NCI-H1694 (cell line): ENCODE measurements around the gene DCHS1.
"Not testable (repeated sequence)": the region's sequence is repeated elsewhere in the genome, so short reads cannot be mapped to it uniquely, and the experiment has no call there.

ENCODE experiments used
- DNase-seq: peaks from one replicate; lab custom pipeline; 2025; lab: John Stamatoyannopoulos, UW

Gene DCHS1

GRCh38 chr11:6655790-6656583, at the start of gene DCHS1:
Gene DCHS1, minus strand, starts transcription at chr11:6655809. Its CDS starts 14,196 bp downstream, at chr11:6641613.
- DNase-seq = no peak

GRCh38 chr11:6703247-6704063, 47.8 kb upstream of the DCHS1 start:
- peak; percentile 10 for DNase-seq

GRCh38 chr11:6701955-6702354, 46.3 kb upstream of the DCHS1 start:
- not testable (repeated sequence) for DNase-seq

- no peak for DNase-seq
Measured at GRCh38 chr11:6695377-6695776, 39.8 kb upstream of the DCHS1 start.

GRCh38 chr11:6694229-6694535, 38.6 kb upstream of the DCHS1 start:
- no peak for DNase-seq

- DNase-seq = no peak
Measured at GRCh38 chr11:6693342-6694228, 38.0 kb upstream of the DCHS1 start.

- no peak for DNase-seq
Measured at GRCh38 chr11:6692128-6692527, 36.5 kb upstream of the DCHS1 start.

- DNase-seq = not testable (repeated sequence)
Measured at GRCh38 chr11:6690431-6691132, 35.0 kb upstream of the DCHS1 start.

GRCh38 chr11:6687876-6688275, 32.3 kb upstream of the DCHS1 start:
- no peak for DNase-seq

- no peak for DNase-seq
Measured at GRCh38 chr11:6686006-6686405, 30.4 kb upstream of the DCHS1 start.

- DNase-seq = not testable (repeated sequence)
Measured at GRCh38 chr11:6684068-6684467, 28.5 kb upstream of the DCHS1 start.

- peak; percentile 97 for DNase-seq
Measured at GRCh38 chr11:6682936-6683861, 27.6 kb upstream of the DCHS1 start, which contains the start of gene MRPL17. Gene MRPL17, minus strand, starts transcription at chr11:6683340. Its CDS starts 44 bp downstream, at chr11:6683296.

- DNase-seq = no peak
Measured at GRCh38 chr11:6682591-6682935, 27.0 kb upstream of the DCHS1 start.

- no peak for DNase-seq
Measured at GRCh38 chr11:6681949-6682348, 26.3 kb upstream of the DCHS1 start.

GRCh38 chr11:6681505-6681904, 25.9 kb upstream of the DCHS1 start:
- DNase-seq = no peak

GRCh38 chr11:6677018-6677417, 21.4 kb upstream of the DCHS1 start:
- no peak for DNase-seq

- DNase-seq = no peak
Measured at GRCh38 chr11:6674862-6675261, 19.3 kb upstream of the DCHS1 start.

GRCh38 chr11:6674219-6674597, 18.6 kb upstream of the DCHS1 start:
- DNase-seq = no peak

- DNase-seq = no peak
Measured at GRCh38 chr11:6673523-6674218, 18.1 kb upstream of the DCHS1 start.

GRCh38 chr11:6671991-6672390, 16.4 kb upstream of the DCHS1 start:
- DNase-seq = no peak
